GM23248 (cell line): ENCODE data around the gene TMEM107. TPM values are rescaled to one million over a fixed set of nuclear protein-coding genes. Genes with fewer than 3 reads are reported as not detected.

Experiments used
- DNase-seq: peaks from one replicate; pipeline ENCODE4 v3.0.0-alpha.2; 2015
- H2AFZ ChIP-seq: fragments of 200-600 bp; sonication (generic); 2 replicates; pipeline ENCODE4 v1.6.1; 2016; ENCODE audit warnings: antibody characterized with exemption
- H3F3A ChIP-seq: fragments of 200-600 bp; sonication (generic); 2 replicates; pipeline ENCODE4 v1.6.1; 2016; ENCODE audit warnings: mild to moderate bottlenecking, antibody characterized with exemption, mixed run types; ENCODE audit not compliant: insufficient read depth
- H3K27ac ChIP-seq: fragments of 200-600 bp; sonication (generic); 2 replicates; pipeline ENCODE4 v1.5.1; 2016; ENCODE audit warnings: mild to moderate bottlenecking
- H3K27me3 ChIP-seq: fragments of 200-600 bp; sonication (generic); replicated peaks from 2 replicates; pipeline ENCODE4 v1.6.1; 2016; ENCODE audit warnings: mild to moderate bottlenecking; ENCODE audit not compliant: insufficient read depth
- H3K36me3 ChIP-seq: fragments of 200-600 bp; sonication (generic); 2 replicates; pipeline ENCODE4 v1.6.1; 2016; ENCODE audit warnings: low read depth, mild to moderate bottlenecking
- H3K4me1 ChIP-seq: fragments of 200-600 bp; sonication (generic); 2 replicates; pipeline ENCODE4 v1.6.1; 2016; ENCODE audit warnings: mild to moderate bottlenecking; ENCODE audit not compliant: insufficient read depth
- H3K4me2 ChIP-seq: fragments of 200-600 bp; sonication (generic); one replicate; pipeline ENCODE4 v1.6.1; 2016; ENCODE audit warnings: mild to moderate bottlenecking; ENCODE audit not compliant: unreplicated experiment
- H3K4me3 ChIP-seq: fragments of 200-600 bp; sonication (generic); 2 replicates; pipeline ENCODE4 v1.5.1; 2016; ENCODE audit warnings: mild to moderate bottlenecking
- H3K79me2 ChIP-seq: fragments of 200-600 bp; sonication (generic); 2 replicates; pipeline ENCODE4 v1.6.1; 2016; ENCODE audit warnings: mild to moderate bottlenecking; ENCODE audit not compliant: insufficient read depth
- H3K9ac ChIP-seq: fragments of 200-600 bp; sonication (generic); 2 replicates; pipeline ENCODE4 v1.6.1; 2016; ENCODE audit warnings: mild to moderate bottlenecking
- H3K9me2 ChIP-seq: fragments of 200-600 bp; sonication (generic); 2 replicates; pipeline ENCODE4 v1.6.1; 2016; ENCODE audit warnings: mixed run types, mild to moderate bottlenecking, moderate library complexity; ENCODE audit not compliant: insufficient read depth
- H3K9me3 ChIP-seq: fragments of 200-600 bp; sonication (generic); one replicate; pipeline ENCODE4 v1.6.1; 2017; ENCODE audit warnings: low read depth
- H4K20me1 ChIP-seq: fragments of 200-600 bp; sonication (generic); 2 replicates; pipeline ENCODE4 v1.6.0; 2016; ENCODE audit not compliant: insufficient read depth
- EZH2 ChIP-seq: fragments of 200-600 bp; sonication (generic); IDR thresholded peaks from 2 replicates; pipeline ENCODE4 v1.6.1; 2018; ENCODE audit warnings: antibody characterized with exemption, mild to moderate bottlenecking; ENCODE audit not compliant: insufficient read depth, poor library complexity, severe bottlenecking
- EZH2phosphoT487 ChIP-seq: fragments of 200-600 bp; sonication (generic); IDR thresholded peaks from 2 replicates; pipeline ENCODE4 v1.6.1; 2018; ENCODE audit warnings: antibody characterized with exemption, moderate library complexity, mild to moderate bottlenecking, low read depth; ENCODE audit not compliant: insufficient read depth
- WGBS, 2 experiments: methylation state at CpG; one replicate each; pipeline ENCODE4 v1.1.6; 2015 to 2017; ENCODE audit warnings: low lambda C conversion rate in 2 of 2, low coverage in 1 of 2; ENCODE audit errors: missing lambda C conversion rate in 2 of 2; 5-methylcytosine and 5-hydroxymethylcytosine counted together
- in situ Hi-C: fragments of 300-500 bp; cut with MboI; formaldehyde crosslinking; loops from 2 replicates; pipeline ENCODE4 v1.15.0; 2020
- polyA plus RNA-seq: library from polyadenylated mRNA; unstranded; fragments of >200 nt; fragmentation: Nextera tagmentation; extraction: Ambion mirVana; gene quantifications from 2 replicates; pipeline ENCODE4 v1.2.1, GENCODE V29; 2016
- total RNA-seq: library from RNA; depleted of rRNA; stranded (reverse); fragments of >200 nt; shearing (Covaris generic); gene quantifications from 2 replicates; pipeline ENCODE4 v1.2.3, GENCODE V29; 2014

TMEM107 gene
- total and polyA plus RNA-seq, 2 experiments from 2014 or later = 11.6 to 20.9 TPM

DNA sequence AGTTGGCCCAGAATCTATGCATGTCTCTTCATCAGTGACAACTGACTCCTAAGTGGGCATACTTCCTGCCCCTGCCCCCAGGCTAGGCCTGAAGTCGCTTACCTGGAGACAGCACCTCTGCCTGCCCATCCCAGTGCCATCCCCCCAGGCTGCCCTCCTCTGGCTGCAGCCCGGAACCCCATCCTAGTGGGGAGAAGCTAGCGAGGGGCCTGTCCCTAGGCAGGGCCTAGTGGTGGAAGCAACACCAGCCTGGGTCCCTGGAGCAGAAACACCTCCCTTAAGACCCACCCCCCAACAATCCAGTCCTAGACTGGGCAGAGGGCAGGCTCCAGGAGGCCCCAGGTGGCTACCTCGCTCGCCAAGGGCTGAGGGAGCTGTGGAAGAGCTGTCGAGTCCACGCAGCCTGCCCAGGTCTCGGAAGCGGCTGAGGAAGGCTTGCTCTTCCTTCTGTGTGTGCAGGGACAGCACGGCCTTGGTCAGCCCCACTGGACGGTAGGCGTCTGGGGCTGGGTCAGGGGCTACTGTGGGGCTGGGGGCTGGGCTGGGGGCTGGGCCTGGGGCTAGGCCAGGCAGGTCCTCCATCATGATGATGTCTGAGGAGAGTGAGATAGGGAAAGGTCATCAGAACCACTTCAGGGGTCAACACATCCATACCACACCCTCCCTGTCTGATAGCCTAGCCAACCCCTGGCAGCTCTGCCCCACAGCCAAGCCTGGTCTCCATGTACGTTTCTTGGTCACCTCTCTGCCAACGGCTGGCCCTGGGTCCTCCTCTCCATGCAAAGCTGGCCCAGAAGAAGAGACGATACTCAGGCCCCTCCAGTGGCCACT, 31.6 kb downstream of the TMEM107 start:
- no peaks in the 10 kb centered on the region for H3K9me3 ChIP-seq

DNA sequence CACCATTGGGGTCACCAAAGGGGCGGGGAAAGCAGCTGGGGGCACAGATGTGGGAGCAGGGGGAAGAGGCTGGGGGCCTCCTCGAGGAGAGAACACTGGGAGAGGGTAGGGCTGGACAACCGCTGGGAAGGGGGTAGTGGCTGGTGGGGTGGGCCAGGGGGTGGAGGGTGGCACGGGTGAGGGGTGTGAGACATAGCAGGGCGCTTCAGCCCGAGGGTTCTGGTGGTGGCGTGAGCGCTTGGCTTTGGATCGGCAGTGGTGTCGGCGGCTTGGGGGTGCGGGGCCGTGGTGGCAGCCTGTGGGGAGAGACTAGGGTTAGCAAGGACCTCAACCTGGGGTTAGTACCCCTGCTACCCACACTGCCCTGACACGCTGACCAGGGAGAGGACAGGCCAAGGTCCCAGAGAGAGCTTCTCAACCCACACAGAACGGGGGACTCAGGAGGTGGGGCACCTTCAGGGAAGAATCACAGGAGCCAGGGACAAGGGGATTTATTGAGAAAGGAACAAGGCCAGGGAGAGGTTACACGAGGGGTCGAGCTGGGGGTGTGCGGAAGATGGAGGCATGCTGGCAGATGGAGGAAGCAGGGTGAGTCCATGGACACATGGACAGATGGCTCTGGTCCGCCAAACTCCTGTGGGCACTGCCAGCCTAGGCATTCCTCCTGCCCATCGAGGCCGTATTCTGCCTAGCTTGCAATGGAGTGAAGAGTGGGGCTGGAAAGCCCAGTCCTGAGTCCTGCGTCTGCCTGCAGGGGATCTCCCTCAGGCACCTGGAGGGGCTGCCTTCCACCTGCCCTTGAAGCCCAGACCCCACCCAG, 32.4 kb downstream of the TMEM107 start:
- Histone ChIP-seq H3K4me3 (no peak overlapping the region), H3K27me3 (no peaks in the 10 kb centered on the region), H3K4me2 (no peak overlapping the region), H3F3A (peaks cover 23% of the 10 kb centered on the region), H4K20me1 (no peaks in the 10 kb centered on the region), H3K9me3 (no peaks in the 10 kb centered on the region), H3K9ac (no peak overlapping the region), H3K9me2 (no peaks in the 10 kb centered on the region), H3K79me2 (no peaks in the 10 kb centered on the region), H3K27ac (no peak overlapping the region), H3K36me3 (peaks cover 25% of the 10 kb centered on the region; the same call in 1 of the 2 replicates), H2AFZ (no peak overlapping the region), H3K4me1 (no peaks in the 10 kb centered on the region)
- no peak for TF ChIP-seq EZH2
- TF ChIP-seq EZH2phosphoT487 = no peak
- no peak for DNase-seq
- in situ Hi-C loops = no loop called here
- WGBS, 2 experiments = 80 to 81% methylated on average over 10 to 22 of the region's 22 CpGs

More for the DNA sequence above, 31.6 kb downstream of the TMEM107 start:
- Histone ChIP-seq H3K36me3 (peaks cover 25% of the 10 kb centered on the region; the same call in 1 of the 2 replicates), H3K9ac (no peak overlapping the region), H3F3A (peaks cover 16% of the 10 kb centered on the region), H3K4me2 (no peak overlapping the region), H3K4me1 (no peaks in the 10 kb centered on the region), H3K27ac (no peak overlapping the region), H3K4me3 (no peak overlapping the region), H3K79me2 (peaks cover 3% of the 10 kb centered on the region; the same call in 1 of the 2 replicates), H3K9me2 (no peaks in the 10 kb centered on the region), H2AFZ (no peak overlapping the region), H3K27me3 (no peaks in the 10 kb centered on the region), H4K20me1 (no peaks in the 10 kb centered on the region)
- in situ Hi-C loops = no loop called here
- TF ChIP-seq EZH2phosphoT487 (no peak), EZH2 (no peak)
- WGBS, 2 experiments = 78 to 88% methylated on average over 7 to 15 of the region's 15 CpGs
- DNase-seq = no peak

DNA sequence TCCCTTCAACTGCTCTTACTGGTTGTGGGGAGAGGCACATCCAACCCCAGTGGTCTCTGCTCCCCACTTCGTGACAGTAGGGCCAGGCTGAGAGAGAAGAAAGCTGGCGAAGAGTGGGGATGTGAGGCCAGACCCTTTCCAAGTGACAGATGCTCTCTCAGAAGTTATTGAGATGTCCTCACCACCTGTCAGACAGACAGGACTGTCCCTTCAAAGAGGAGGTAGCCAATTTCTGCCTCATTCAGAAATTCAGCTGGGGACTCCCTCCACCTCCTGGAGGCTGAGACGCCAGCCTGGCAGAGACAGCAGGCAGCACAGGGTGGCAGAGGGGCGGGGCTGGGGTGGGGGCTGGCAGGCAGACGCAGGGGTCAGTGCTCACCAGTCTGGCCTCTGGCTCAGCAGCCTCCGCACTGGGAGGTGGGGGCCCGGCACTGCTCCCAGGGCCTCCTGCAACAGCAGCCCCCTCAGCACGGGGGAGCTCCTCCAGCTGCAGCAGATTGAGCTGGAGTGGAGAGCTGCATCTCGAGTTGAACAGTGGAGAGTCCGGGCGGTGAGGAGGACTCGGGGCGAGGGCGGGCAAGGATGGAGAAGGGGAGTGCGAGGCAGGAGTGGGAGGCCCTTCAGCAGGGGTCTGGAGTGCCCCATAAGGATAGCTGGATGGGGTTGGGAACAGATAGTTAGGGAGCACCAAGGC, 33.1 kb downstream of the TMEM107 start:
- in situ Hi-C loops = no loop called here
- TF ChIP-seq EZH2 (no peak), EZH2phosphoT487 (no peak)
- no peak for DNase-seq
- no peaks in the 10 kb centered on the region for H3K9me3 ChIP-seq
- H3K4me1 ChIP-seq = peaks cover 4% of the 10 kb centered on the region
- H2AFZ ChIP-seq = no peak overlapping the region
- H3K79me2 ChIP-seq = no peaks in the 10 kb centered on the region
- H3K9me2 ChIP-seq = no peaks in the 10 kb centered on the region
- WGBS, 2 experiments = 78 to 86% methylated on average over 6 to 14 of the region's 15 CpGs
- no peak overlapping the region for H3K4me2 ChIP-seq
- H3K27me3 ChIP-seq = no peaks in the 10 kb centered on the region
- H3K9ac ChIP-seq = no peak overlapping the region
- H4K20me1 ChIP-seq = no peaks in the 10 kb centered on the region
- no peak overlapping the region for H3K27ac ChIP-seq
- H3K36me3 ChIP-seq = peaks cover 17% of the 10 kb centered on the region; the same call in 1 of the 2 replicates
- peaks cover 27% of the 10 kb centered on the region for H3F3A ChIP-seq
- H3K4me3 ChIP-seq = no peak overlapping the region
